IMR-90 (cell line): ENCODE data around the gene MLANA. TPM values are rescaled to one million over a fixed set of nuclear protein-coding genes. Genes with fewer than 3 reads are reported as not detected.

Experiments
- ATAC-seq: fragments of 200-7000 bp; cut with Tn5 transposase; 2 replicates; pipeline ENCODE4 v1.9.1; 2020; ENCODE audit warnings: low read depth, mild to moderate bottlenecking, moderate library complexity
- BruUV-seq: library from RNA; stranded (reverse); fragments of 400-500 nt; replicated peaks from 2 replicates; lab custom pipeline; 2021; lab: Mats Ljungman, UMichigan
- CTCF ChIA-PET: fragments of 300-600 bp; formaldehyde crosslinking; extraction: SDS; loops from one replicate; lab custom pipeline; 2021; ENCODE audit warnings: antibody characterized with exemption; lab: Yijun Ruan, JAX
- POLR2A ChIA-PET: fragments of 300-600 bp; sonication (Branson Sonifier 250); formaldehyde crosslinking; loops from one replicate; lab custom pipeline; 2022; ENCODE audit warnings: antibody characterized with exemption; ENCODE audit not compliant: unreplicated experiment; lab: Charles Lee
- DNase-seq: peaks from one replicate; pipeline ENCODE4 v3.0.0; 2013
- H2AFZ ChIP-seq: replicated peaks from 2 replicates; pipeline ENCODE3; 2013; ENCODE audit warnings: low read length, mild to moderate bottlenecking; ENCODE audit not compliant: poor library complexity
- H2AK5ac ChIP-seq: 2 replicates; pipeline ENCODE4 v1.6.1; 2013; ENCODE audit warnings: low read depth, low read length, inconsistent platforms
- H2AK9ac ChIP-seq: replicated peaks from 2 replicates; pipeline ENCODE3; 2013; ENCODE audit warnings: mild to moderate bottlenecking, low read depth, low read length, moderate library complexity; ENCODE audit not compliant: poor library complexity
- H2BK120ac ChIP-seq: 2 replicates; pipeline ENCODE4 v1.6.1; 2013; ENCODE audit warnings: low read depth, low read length, inconsistent platforms
- H2BK15ac ChIP-seq: 3 replicates; pipeline ENCODE4 v1.6.1; 2013; ENCODE audit warnings: low read depth, low read length, inconsistent platforms
- H2BK20ac ChIP-seq: 2 replicates; pipeline ENCODE4 v1.6.1; 2013; ENCODE audit warnings: low read depth, mild to moderate bottlenecking, inconsistent platforms, low read length, moderate library complexity
- H2BK5ac ChIP-seq: 2 replicates; pipeline ENCODE4 v1.6.1; 2013; ENCODE audit warnings: mild to moderate bottlenecking, low read depth, low read length, inconsistent platforms; ENCODE audit not compliant: poor library complexity, severe bottlenecking
- H3K14ac ChIP-seq: replicated peaks from 2 replicates; pipeline ENCODE4 v1.6.1; 2013; ENCODE audit warnings: low read depth, low read length, inconsistent platforms
- H3K18ac ChIP-seq: 2 replicates; pipeline ENCODE4 v1.6.1; 2013; ENCODE audit warnings: low read depth, low read length, control low read depth
- H3K23ac ChIP-seq: 2 replicates; pipeline ENCODE4 v1.6.1; 2013; ENCODE audit warnings: low read depth, low read length, inconsistent platforms
- H3K27ac ChIP-seq: 2 replicates; pipeline ENCODE4 v1.5.1; 2013; ENCODE audit warnings: mild to moderate bottlenecking, control low read depth, low read length; ENCODE audit not compliant: insufficient read depth
- H3K27me3 ChIP-seq: 2 replicates; pipeline ENCODE4 v1.6.1; 2013; ENCODE audit warnings: low read length; ENCODE audit not compliant: control insufficient read depth, insufficient read depth
- H3K36me3 ChIP-seq: 2 replicates; pipeline ENCODE4 v1.6.1; 2013; ENCODE audit warnings: low read length, mixed read lengths; ENCODE audit not compliant: control insufficient read depth, insufficient read depth
- H3K4ac ChIP-seq: 2 replicates; pipeline ENCODE4 v1.6.1; 2013; ENCODE audit warnings: low read depth, low read length, inconsistent platforms
- H3K4me1 ChIP-seq: 2 replicates; pipeline ENCODE4 v1.6.1; 2013; ENCODE audit warnings: low read length, mixed read lengths; ENCODE audit not compliant: control insufficient read depth, insufficient read depth
- H3K4me2 ChIP-seq: 2 replicates; pipeline ENCODE4 v1.6.1; 2013; ENCODE audit warnings: low read depth, mild to moderate bottlenecking, control low read depth, low read length, moderate library complexity
- H3K4me3 ChIP-seq: 2 replicates; pipeline ENCODE4 v1.5.1; 2013; ENCODE audit warnings: low read depth, mild to moderate bottlenecking, control low read depth, low read length, moderate library complexity; ENCODE audit not compliant: insufficient read depth
- H3K56ac ChIP-seq: 2 replicates; pipeline ENCODE4 v1.6.1; 2013; ENCODE audit warnings: low read length, inconsistent platforms; ENCODE audit not compliant: insufficient read depth; ENCODE audit errors: extremely low read depth
- H3K79me1 ChIP-seq, 2 experiments: 2 replicates each; pipeline ENCODE4 v1.6.1; 2013; ENCODE audit warnings: low read length in 2 of 2, inconsistent platforms in 1 of 2, low read depth in 1 of 2
- H3K9ac ChIP-seq: 2 replicates; pipeline ENCODE4 v1.6.1; 2013; ENCODE audit warnings: low read depth, low read length, control low read depth
- H3K9me1 ChIP-seq: 2 replicates; pipeline ENCODE4 v1.6.1; 2013; ENCODE audit warnings: low read length, inconsistent platforms; ENCODE audit not compliant: insufficient read depth
- H3K9me3 ChIP-seq: 2 replicates; pipeline ENCODE4 v1.6.1; 2013; ENCODE audit warnings: low read length; ENCODE audit not compliant: control insufficient read depth, insufficient read depth
- H4K20me1 ChIP-seq: 2 replicates; pipeline ENCODE4 v1.6.1; 2013; ENCODE audit warnings: low read length, inconsistent platforms; ENCODE audit not compliant: insufficient read depth
- H4K5ac ChIP-seq: 2 replicates; pipeline ENCODE4 v1.6.1; 2013; ENCODE audit warnings: mild to moderate bottlenecking, low read depth, low read length, control low read depth
- H4K8ac ChIP-seq, 2 experiments: 2 replicates each; pipeline ENCODE4 v1.6.1; 2013; ENCODE audit warnings: low read depth in 2 of 2, low read length in 2 of 2, control low read depth in 1 of 2, inconsistent platforms in 1 of 2
- H4K91ac ChIP-seq: 2 replicates; pipeline ENCODE4 v1.6.1; 2013; ENCODE audit warnings: low read depth, low read length, inconsistent platforms; ENCODE audit not compliant: insufficient read depth
- MAFK ChIP-seq: IDR thresholded peaks from 2 replicates; pipeline ENCODE4 v1.6.1; 2012; ENCODE audit warnings: low read depth, low read length, improper control_type of control experiment
- MAZ ChIP-seq: IDR thresholded peaks from 2 replicates; pipeline ENCODE4 v1.6.1; 2012; ENCODE audit warnings: low read depth, mild to moderate bottlenecking, low read length, improper control_type of control experiment, moderate library complexity, borderline replicate concordance
- WGBS, 2 experiments: methylation state at CpG; one replicate each; pipeline versions ENCODE4 v1.1.5 to v1.1.7; 2013; ENCODE audit warnings: missing lambda C conversion rate in 2 of 2; ENCODE audit not compliant: insufficient read length in 1 of 2; ENCODE audit errors: extremely low coverage in 2 of 2; 5-methylcytosine and 5-hydroxymethylcytosine counted together
- dilution Hi-C: fragments of 300-500 bp; cut with HindIII; formaldehyde crosslinking; loops from one replicate; pipeline ENCODE4 v1.14.3; 2018; ENCODE audit warnings: low sequenced_read_pairs; ENCODE audit not compliant: unreplicated experiment
- in situ Hi-C: fragments of 300-500 bp; cut with MboI; formaldehyde crosslinking; loops from 3 replicates; pipeline ENCODE4 v1.14.3; 2019; ENCODE audit warnings: low sequenced_read_pairs, inconsistent platforms, mixed read lengths
- intact Hi-C: fragments of 100-400 bp; cut with micrococcal nuclease; formaldehyde crosslinking; loops from 2 replicates; pipeline ENCODE4 v1.10.0; 2022
- polyA plus RNA-seq, 3 experiments: library from polyadenylated mRNA; depleted of rRNA; stranded (reverse); fragments of >200 nt; gene quantifications; 2 replicates each; pipeline ENCODE4 v1.2.3, GENCODE V29; 2012; ENCODE audit warnings: low replicate concordance in 1 of 3
- total RNA-seq: library from RNA; depleted of rRNA; stranded (reverse); fragments of >200 nt; gene quantifications from 2 replicates; pipeline ENCODE4 v1.2.3, GENCODE V29; 2012

The MLANA gene
- total and polyA plus RNA-seq, 2 of the 4 experiments (the other 2 are of a cell fraction) = not detected

- intact Hi-C loops (no loop called here), dilution Hi-C loops (no loop called here), in situ Hi-C loops (no loop called here)
- Histone ChIP-seq H4K8ac (no peak overlapping the region), H4K5ac (no peak overlapping the region), H3K27me3 (peaks cover 19% of the 10 kb centered on the region), H2AK9ac (no peak overlapping the region), H3K9ac (no peak overlapping the region), H3K14ac (no peak overlapping the region), H3K27ac (no peak overlapping the region), H4K91ac (no peak overlapping the region), H3K18ac (no peak overlapping the region), H3K4me1 (no peaks in the 10 kb centered on the region), H3K9me1 (no peaks in the 10 kb centered on the region), H3K79me1 (no peaks in the 10 kb centered on the region), H3K9me3 (no peaks in the 10 kb centered on the region), H3K4me3 (no peak overlapping the region), H2BK20ac (no peak overlapping the region), H3K56ac (no peak overlapping the region), H3K4ac (no peak overlapping the region), H4K20me1 (no peaks in the 10 kb centered on the region), H2AFZ (no peak overlapping the region), H3K36me3 (no peaks in the 10 kb centered on the region), H2BK5ac (no peak overlapping the region), H3K4me2 (no peak overlapping the region), H3K23ac (no peak overlapping the region), H2BK120ac (no peak overlapping the region), H2AK5ac (no peak overlapping the region), H2BK15ac (no peak overlapping the region)
- ATAC-seq = no peak
- CTCF ChIA-PET = interaction anchor here (0.6 kb wide), 1 partner anchor 448 kb away, joined by 3 read pairs; no protein-coding TSS in a partner anchor
- no CpG with 5 or more reads among the region's 3 CpGs for WGBS, 2 experiments
- no peak for TF ChIP-seq MAZ
- TF ChIP-seq MAFK = no peak
- POLR2A ChIA-PET = no interaction called here
- DNase-seq = no peak
- BruUV-seq = no TSS peak
Measured at GRCh38 chr9:5858833-5859232, 31.9 kb upstream of the MLANA start.
